HG02571 (cell line): ENCODE data around the gene IL1RAP.

Source experiments
- ATAC-seq: cut with Tn5 transposase; IDR thresholded peaks from one replicate; pipeline ENCODE4 v1.9.1; 2021; ENCODE audit warnings: mild to moderate bottlenecking, moderate library complexity; ENCODE audit not compliant: unreplicated experiment

IL1RAP gene

DNA sequence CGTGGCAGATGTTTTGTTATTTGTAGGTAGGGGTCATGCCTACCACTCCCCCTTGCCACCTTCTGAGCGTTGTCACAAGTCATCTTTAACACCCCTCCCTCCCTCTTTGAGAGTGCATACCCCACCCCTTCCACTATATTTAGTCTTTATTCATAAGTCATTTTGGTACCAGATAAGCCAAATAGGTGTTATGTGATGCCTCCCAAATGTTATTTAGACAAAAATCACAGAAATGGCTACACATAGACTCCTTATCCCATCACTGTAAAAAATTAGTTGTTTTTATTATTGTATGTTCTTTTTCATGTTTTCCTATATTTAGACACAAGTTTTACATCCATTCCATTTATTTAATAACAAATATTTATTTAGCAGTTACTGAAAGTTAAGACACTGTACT, 93.1 kb downstream of the IL1RAP start:
- no peak for ATAC-seq

DNA sequence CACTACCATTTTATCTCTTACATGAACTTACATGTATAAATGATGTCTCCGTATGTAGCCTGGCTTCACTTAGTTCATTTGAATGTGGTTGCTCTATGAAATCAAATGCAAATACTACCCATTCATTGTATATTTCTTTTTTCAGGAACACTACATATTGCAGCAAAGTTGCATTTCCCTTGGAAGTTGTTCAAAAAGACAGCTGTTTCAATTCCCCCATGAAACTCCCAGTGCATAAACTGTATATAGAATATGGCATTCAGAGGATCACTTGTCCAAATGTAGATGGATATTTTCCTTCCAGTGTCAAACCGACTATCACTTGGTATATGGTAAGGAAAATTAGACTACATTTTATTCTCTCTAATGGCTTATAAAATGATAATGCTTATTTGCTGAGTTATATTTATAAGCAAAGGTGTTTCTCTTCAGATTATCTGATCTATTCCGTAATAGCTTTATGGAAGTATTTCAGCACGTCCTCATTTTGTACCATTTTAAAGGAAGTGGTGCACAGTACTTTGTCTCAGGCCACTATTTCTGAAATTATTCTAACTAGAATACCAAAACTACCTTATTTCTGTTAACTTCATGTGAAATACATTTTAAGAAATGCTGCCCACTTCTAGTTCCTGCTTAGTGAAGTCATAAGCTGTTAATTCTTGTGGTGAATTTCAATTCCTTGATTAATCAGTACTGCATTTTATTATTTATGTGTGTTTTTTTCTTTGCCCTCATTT, 95.1 kb downstream of the IL1RAP start:
- ATAC-seq = no peak

DNA sequence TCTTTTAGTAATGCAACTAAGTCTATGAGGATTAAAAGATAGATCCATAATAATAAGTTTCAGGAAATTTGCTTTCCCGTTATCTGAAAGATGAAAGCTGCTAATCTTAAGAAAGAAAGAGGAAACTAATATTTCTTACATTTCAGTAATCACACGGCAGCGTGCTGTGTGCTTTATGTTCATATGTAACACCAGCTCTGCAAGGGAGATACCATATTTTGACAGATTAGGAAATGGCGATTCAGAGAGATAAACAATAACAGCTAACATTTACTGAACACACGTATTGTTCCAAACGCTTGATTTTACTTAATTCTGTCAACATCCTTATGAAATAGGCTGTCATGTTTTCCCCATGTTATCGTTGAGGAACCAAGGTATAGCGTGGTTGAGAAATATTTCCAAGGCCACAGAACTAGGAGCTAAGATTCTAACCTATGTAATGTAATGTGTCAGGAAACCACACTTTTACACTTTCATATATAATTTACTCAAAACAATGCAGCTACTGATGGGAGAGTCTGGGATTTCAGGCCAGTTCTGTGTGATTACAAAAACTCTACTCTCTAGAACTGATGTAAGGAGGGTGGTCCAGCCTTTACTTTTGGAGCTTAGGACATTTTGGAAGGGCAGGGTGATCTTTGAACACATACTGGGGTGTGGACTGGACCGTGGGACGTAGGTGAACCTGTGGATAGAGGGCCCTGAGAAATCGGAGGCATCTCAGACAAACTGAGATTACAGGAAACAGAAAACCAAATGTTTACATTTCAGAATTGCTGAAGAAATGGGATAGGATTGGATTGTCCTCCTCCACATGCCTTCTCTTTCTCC, 100.6 kb downstream of the IL1RAP start:
- no peak for ATAC-seq

DNA sequence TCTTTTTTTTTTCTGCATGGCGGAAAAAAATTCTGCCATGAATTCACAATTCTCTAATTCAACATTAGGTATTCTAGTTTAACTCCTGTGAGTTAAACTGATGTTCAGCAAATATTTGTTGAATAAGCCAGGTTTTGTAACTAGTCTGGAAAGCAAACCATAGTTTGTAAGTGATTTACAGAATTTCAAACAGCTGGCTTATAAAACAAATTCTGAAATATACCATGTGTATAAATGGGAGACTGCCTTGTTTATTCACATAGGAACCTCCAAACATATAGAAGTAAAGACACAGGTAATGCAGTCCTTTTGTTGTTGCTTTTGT, 101.1 kb downstream of the IL1RAP start:
- no peak for ATAC-seq

DNA sequence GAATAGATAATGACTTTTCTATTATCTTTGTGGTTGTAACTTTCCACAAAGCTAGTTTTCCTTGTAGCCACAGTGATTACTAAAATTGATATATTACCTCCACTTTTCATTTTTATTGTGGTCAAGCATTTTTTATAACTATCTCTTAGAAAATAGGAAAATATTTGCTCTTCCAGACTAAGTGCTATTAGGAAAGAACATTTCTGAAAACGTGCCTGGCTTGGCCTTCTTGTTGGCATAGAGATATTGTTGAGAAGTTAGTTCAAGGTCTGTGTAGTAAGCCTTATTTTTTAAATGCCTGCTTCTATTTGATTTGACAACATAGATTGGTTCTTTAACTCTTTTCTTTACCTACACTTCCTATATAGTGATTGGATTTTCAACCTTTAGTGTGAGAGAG, 101.7 kb downstream of the IL1RAP start:
- no peak for ATAC-seq

DNA sequence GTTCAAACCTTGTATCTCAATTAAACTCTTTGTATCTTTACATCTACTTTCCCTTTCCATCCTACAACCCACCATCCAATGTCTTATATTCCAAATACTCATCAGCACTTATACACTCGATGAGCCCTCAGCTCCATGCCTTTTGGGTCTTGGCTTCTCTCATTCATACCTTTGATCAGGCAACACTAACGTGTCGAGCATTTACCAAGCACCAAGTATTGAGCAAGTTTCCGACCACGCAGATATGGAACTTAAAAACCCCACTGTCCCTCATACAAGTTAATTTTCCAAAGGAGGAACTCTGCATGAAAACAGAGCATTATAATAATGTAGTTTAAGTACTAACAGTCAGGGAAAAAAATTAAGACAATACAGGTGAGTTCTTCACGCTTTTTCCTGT, 102.8 kb downstream of the IL1RAP start:
- ATAC-seq = no peak

DNA sequence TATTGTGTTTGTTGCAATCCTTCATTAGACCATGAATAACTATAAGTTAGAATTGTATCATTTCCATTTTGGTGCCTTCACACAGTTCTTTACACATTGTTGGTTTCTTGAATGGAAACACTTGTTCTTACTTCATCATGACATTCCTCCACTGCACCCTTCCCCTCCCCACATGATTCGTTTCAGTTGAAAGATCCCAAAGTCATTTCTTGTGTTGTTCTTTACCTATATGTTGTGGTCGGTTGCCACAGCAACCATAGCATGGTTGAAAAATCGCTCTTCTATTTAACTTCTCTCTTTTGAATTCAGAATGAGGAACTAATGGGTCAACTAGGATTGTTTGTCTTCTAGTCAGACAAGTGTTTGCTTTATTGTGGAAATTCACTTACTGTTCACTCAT, 103.3 kb downstream of the IL1RAP start:
- no peak for ATAC-seq

DNA sequence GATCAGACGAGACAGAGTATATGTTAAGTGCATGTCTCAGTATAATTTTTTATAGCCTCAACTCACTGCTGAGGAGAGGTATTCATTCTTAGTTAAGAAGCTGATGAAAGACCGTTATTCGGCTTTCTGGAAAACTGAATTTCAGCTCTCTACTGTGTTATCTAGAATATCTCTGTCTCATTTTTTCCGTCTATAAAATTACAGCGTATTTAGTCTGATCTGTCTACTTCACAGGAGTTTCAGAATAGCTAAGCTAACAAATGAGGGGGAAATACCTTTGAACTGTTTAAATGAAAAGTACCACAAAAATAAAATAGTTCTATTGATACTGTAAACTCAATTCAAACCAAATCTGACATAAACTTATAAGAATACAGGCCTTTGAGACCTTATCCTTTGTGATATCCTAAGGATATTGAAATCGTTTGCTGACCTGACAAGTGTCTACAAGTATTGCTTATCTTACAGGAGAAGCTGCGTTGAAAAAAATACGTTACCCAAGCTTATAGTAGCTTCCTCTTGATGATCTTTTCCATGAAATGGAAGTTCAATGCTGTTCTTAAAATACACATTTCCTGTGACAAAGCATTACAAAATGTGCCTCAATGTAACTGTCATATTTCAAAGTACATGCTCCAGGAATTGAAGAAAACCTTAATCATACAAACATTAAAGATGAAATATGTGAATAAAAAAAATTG, 104.6 kb downstream of the IL1RAP start:
- ATAC-seq = no peak

DNA sequence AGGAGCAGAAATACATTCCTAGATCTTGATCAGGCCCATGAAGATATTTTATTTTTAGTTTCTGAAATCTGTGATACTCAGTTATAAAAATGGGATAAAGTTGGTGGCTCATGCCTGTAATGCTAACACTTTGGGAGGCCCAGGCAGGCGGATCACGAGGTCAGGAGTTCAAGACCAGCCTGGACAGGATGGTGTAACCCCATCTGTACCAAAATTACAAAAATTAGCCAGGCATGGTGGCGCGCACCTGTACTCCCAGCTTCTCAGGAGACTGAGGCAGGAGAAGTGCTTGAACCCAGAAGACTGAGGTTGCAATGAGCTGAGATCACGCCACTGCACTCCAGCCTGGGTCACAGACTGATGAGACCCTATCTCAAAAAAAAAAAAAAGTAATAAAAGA, 105.5 kb downstream of the IL1RAP start:
- no peak for ATAC-seq

DNA sequence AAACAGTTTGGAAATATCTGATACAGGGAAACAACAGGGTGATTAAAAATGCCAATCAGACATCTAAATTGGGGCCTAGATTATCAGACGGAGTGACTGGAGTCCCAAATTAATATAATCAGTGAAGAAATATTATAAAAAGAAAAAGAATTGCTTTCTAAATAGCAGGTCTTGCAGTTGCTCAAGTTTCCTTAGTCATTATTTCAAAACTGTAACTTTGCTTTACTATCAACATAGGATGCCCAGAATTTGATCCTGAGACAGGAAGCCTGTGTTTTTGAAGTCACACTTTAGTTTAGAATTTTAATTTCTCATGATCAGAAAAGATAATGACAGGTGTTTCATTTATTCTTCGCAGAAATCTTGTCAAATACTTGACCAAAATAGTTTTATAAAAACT, 105.9 kb downstream of the IL1RAP start:
- ATAC-seq = no peak

DNA sequence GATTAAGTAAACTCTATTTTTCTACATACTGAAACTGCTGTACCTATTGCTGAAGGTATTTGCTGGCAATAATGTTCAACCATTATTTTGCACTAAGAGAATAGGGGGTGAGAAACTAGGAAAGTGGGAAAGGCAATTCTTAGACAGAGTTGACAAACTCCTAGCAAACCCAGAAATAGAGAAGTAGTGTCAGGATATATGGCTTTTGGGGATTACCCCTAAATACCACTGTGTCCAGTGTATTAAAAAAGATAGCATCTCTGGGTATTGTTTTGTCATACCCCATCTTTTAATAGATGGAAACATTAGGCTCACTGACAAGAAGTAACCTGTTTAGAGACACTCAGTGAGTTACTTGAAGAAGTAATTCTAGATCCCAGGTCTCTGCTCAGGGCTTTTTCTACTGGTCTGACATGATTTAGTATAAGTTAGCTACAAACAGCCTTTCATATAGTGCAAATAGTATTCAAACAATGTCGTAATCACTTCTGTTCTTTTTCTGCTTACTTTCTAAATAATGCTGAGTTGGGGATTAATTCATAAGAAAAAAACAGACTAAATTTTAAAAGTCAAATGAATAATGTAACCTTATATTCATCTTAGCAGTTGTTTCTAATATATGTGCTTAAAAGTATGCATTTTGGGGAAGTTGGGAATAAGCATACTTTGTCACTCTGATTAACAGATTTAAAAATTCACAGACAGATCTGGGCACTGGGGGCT, 107.2 kb downstream of the IL1RAP start:
- ATAC-seq = no peak

DNA sequence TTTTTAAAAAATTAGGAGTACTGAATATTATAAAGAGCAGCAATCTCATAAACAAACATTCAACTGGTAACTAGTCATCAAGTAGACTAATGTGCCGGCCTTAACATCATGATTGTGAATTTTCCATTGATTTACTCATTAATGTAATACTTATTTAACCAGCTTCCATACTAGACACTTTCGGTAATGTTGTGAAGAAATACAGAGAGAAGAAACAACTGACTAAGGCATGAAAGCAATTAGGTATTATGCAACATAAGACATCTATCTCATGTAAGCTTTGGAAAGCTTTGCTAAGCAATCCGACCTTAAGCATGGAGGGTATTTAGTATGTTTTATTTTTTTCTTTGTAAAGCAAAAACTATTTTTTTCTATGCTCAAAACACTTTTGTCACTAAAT, 108.0 kb downstream of the IL1RAP start:
- ATAC-seq = no peak

DNA sequence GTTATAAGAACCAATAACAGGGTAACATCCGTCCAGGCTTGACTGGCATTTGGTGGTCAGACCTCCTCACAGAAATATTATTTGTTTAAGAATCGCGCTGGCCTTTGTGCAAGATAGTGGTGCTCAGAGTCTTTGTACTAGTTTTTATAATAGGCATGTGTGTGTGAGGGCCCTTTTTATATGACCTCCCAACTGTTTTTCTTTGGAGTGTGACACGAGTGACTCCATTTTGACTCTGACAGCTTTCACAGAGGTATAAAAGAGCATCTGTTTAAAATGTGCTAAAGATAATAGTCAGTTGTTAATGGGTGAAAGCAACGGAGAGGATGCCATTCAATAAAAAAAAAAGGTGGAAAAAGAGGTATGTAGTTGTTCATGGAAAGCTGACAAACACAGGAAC, 110.4 kb downstream of the IL1RAP start:
- ATAC-seq = no peak

DNA sequence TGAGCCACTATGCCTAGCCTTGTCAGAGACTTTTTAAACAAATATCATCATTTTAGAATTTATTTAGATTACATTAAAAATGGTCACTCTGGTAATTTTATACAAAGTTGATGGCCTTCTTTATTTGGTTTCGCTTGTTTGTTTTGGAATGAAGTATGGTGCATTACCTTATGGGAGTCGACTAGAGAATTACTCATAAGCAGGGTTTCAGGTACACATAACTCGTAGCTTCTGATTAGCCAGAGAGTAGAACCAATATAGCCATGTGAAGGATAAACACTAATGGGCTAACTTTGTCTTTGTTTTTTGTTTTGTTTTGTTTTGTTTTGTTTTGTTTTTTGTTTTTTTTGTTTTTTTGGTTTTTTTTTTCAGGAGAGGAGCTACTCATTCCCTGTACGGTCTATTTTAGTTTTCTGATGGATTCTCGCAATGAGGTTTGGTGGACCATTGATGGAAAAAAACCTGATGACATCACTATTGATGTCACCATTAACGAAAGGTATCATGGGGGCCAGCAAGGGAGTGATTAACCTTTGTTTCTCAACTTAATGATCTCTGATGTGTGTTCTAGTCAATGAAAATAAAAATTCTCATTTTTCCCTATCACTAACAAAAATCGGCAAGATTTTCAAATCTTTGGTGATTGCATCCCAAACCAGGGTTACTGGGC, 113.2 kb downstream of the IL1RAP start:
- ATAC-seq = no peak

DNA sequence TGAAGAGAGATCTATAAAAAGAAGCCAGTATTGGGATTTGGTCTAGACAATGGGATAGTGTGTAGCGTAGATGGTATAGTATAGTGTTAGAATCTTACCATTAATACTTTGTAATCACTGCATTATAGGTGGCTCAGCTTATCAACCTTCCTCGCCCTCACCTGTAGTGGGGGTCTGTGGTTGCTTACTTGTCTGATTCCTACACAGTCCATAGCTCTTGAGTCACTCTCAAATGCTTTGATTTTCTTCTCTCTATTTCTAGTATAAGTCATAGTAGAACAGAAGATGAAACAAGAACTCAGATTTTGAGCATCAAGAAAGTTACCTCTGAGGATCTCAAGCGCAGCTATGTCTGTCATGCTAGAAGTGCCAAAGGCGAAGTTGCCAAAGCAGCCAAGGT, 115.2 kb downstream of the IL1RAP start:
- ATAC-seq = no peak

DNA sequence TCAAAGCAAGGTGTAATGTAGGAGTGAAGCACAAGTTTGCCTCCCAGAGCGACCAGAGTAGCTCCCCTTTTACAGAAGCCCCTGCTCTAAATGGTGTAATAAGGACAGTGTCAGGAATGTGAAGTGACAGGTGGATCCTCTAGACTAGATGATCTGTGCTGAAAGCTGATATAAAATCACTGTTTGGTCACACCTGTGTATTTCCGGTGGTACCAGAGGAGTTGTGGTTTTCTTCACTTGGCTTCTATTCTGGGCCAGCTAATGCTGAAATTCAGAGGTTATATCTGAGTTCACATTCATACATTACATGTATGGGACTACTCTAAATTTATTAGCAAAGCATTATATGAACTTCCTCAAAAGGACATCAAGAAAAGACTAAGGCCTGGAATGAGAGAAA, 117.4 kb downstream of the IL1RAP start:
- no peak for ATAC-seq

DNA sequence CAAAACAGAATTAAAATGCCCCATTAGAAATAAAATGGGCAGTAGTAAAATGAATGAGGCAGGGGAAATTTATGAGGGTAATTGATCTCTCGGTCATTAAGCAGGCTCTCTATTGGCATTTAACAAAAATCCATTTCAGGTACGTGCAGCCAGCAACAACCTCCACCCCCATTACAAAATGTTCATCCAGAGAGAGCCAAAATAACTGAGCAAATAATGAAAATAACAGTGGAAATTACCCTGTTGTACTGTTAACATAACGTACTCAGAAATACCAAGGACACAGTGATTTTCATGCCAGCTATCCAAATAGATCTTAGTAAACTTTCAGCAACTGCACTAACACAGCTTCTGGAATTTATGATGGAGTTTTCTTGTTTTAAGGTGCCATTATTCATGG, 127.7 kb downstream of the IL1RAP start:
- no peak for ATAC-seq

DNA sequence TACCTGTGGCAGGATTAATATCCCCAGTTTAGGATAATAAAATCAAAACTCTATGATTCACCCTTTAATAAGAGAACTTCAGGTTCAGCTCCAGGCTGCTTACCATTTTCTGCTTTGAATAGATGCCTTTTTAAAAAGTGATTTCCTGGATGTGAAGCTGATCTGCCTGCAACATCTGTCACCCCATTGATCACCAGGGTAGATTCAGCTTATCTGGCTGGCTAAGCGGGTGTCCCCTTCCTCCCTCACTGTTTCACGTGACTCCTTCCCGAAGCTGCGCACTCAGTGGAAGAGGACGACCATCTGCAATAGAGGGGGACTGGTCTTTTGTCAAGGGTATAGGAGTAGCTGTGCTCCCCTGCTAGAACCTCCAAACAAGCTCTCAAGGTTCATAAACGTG, 128.1 kb downstream of the IL1RAP start:
- ATAC-seq = no peak

DNA sequence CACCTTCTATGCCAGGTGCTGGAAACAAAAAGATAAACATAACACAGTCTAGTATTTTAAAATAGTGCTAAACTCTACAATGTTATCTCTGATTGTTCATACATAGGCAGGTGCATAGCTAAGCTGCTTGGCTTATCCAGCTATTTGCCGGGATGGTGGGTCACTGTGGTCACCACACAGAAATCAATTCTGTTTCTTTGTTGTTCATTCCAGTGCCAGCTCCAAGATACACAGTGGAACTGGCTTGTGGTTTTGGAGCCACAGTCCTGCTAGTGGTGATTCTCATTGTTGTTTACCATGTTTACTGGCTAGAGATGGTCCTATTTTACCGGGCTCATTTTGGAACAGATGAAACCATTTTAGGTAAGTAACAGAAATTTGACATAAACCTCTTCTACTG, 130.2 kb downstream of the IL1RAP start:
- no peak for ATAC-seq

DNA sequence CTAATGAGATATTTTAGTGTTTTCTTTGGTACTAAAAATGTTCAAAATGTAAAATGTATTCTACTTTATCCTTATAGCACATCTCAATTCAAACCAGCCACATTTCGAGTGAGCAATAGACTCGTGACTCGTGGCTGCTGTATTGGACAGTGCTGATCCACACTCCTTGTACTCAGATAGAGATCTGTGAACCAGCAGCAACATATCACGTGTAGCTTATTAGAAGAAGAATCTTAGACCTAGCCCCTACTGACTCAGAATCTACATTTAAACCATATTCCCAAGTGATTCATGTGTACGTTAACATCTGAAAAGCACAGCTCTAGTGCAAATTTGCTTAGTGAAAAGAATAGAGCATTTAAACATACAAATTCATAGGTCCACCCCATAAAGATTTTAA, 130.9 kb downstream of the IL1RAP start:
- no peak for ATAC-seq

DNA sequence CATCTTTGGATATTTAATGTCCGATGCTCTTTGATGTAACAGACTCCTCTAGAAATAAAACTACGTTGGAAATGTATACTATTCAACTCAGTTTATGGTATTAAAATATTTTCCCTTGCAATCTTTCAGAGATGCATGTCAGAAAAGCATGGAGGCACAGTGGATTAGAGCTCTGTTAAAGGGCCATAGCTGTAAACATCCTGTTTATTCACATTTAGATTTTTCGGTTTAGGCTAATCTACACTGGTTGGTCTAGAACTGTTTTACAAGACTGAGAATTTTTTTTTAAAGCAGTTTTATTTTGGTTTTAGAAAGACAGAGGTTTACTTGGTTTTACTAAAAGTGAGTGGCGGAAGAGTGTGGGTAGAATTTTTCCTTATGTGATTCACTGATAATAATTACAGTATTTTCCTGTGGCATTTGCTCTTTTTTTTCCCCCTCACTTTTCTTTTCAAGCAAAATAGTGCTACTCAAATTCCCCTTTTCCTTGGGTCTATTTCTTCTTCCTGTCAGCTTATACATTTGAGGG, 132.1 kb downstream of the IL1RAP start:
- no peak for ATAC-seq
